HEK293 (cell line): Measurements from ENCODE around the gene MTA1.

Source experiments
- YY1 ChIP-seq: fragments of 450-650 bp; formaldehyde crosslinking; IDR thresholded peaks from 2 replicates; pipeline ENCODE4 v1.5.1; 2018; ENCODE audit warnings: missing biosample characterization, missing genetic modification characterization
- ZBTB17 ChIP-seq: fragments of 450-650 bp; formaldehyde crosslinking; IDR thresholded peaks from 2 replicates; pipeline ENCODE4 v1.5.1; 2016; ENCODE audit warnings: missing biosample characterization, missing genetic modification characterization
- ZNF239 ChIP-seq: fragments of 450-650 bp; formaldehyde crosslinking; IDR thresholded peaks from 2 replicates; pipeline ENCODE4 v1.5.1; 2016; ENCODE audit warnings: missing biosample characterization, missing genetic modification characterization
- ZNF274 ChIP-seq, 2 experiments: fragments of 200-500 bp in 1 of 2; fragments of 450-650 bp in 1 of 2; sonication (Bioruptor generic) in 1 of 2; formaldehyde crosslinking in 1 of 2; IDR thresholded peaks; 2 replicates each; pipeline versions ENCODE4 v1.5.1 to v1.6.1; 2014 to 2016; ENCODE audit warnings: borderline replicate concordance in 1 of 2, inconsistent platforms in 1 of 2, low read length in 1 of 2, missing biosample characterization in 1 of 2, missing genetic modification characterization in 1 of 2
- ZNF548 ChIP-seq: fragments of 450-650 bp; formaldehyde crosslinking; IDR thresholded peaks from 2 replicates; pipeline ENCODE4 v1.5.1; 2016; ENCODE audit warnings: missing biosample characterization, missing genetic modification characterization
- ZNF747 ChIP-seq: fragments of 450-650 bp; formaldehyde crosslinking; IDR thresholded peaks from 2 replicates; pipeline ENCODE4 v1.5.1; 2016; ENCODE audit warnings: missing biosample characterization, missing genetic modification characterization
- TF ChIP-seq, protein P1 (sequence below): fragments of 450-650 bp; formaldehyde crosslinking; IDR thresholded peaks from 2 replicates; pipeline ENCODE4 v1.5.1; 2016; ENCODE audit warnings: missing biosample characterization, missing genetic modification characterization
- TF ChIP-seq, protein P2 (sequence below): fragments of 450-650 bp; formaldehyde crosslinking; IDR thresholded peaks from 2 replicates; pipeline ENCODE4 v1.5.1; 2016; ENCODE audit warnings: missing biosample characterization, missing genetic modification characterization
- TF ChIP-seq, protein P3 (sequence below): fragments of 450-650 bp; formaldehyde crosslinking; IDR thresholded peaks from 2 replicates; pipeline ENCODE4 v1.5.1; 2016; ENCODE audit warnings: missing biosample characterization, missing genetic modification characterization

- TF ChIP-seq, protein P1, sequence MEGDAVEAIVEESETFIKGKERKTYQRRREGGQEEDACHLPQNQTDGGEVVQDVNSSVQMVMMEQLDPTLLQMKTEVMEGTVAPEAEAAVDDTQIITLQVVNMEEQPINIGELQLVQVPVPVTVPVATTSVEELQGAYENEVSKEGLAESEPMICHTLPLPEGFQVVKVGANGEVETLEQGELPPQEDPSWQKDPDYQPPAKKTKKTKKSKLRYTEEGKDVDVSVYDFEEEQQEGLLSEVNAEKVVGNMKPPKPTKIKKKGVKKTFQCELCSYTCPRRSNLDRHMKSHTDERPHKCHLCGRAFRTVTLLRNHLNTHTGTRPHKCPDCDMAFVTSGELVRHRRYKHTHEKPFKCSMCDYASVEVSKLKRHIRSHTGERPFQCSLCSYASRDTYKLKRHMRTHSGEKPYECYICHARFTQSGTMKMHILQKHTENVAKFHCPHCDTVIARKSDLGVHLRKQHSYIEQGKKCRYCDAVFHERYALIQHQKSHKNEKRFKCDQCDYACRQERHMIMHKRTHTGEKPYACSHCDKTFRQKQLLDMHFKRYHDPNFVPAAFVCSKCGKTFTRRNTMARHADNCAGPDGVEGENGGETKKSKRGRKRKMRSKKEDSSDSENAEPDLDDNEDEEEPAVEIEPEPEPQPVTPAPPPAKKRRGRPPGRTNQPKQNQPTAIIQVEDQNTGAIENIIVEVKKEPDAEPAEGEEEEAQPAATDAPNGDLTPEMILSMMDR (tag by site-specific recombination) = no peak
- TF ChIP-seq YY1 (tag by site-specific recombination) = no peak
- TF ChIP-seq, protein P2, sequence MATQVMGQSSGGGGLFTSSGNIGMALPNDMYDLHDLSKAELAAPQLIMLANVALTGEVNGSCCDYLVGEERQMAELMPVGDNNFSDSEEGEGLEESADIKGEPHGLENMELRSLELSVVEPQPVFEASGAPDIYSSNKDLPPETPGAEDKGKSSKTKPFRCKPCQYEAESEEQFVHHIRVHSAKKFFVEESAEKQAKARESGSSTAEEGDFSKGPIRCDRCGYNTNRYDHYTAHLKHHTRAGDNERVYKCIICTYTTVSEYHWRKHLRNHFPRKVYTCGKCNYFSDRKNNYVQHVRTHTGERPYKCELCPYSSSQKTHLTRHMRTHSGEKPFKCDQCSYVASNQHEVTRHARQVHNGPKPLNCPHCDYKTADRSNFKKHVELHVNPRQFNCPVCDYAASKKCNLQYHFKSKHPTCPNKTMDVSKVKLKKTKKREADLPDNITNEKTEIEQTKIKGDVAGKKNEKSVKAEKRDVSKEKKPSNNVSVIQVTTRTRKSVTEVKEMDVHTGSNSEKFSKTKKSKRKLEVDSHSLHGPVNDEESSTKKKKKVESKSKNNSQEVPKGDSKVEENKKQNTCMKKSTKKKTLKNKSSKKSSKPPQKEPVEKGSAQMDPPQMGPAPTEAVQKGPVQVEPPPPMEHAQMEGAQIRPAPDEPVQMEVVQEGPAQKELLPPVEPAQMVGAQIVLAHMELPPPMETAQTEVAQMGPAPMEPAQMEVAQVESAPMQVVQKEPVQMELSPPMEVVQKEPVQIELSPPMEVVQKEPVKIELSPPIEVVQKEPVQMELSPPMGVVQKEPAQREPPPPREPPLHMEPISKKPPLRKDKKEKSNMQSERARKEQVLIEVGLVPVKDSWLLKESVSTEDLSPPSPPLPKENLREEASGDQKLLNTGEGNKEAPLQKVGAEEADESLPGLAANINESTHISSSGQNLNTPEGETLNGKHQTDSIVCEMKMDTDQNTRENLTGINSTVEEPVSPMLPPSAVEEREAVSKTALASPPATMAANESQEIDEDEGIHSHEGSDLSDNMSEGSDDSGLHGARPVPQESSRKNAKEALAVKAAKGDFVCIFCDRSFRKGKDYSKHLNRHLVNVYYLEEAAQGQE (tag by site-specific recombination) = no peak
- TF ChIP-seq ZNF548 = no peak
- TF ChIP-seq ZNF274 (IDR thresholded peaks at IDR 0.05; ENCODE audit: low read length) = no peak
- no peak for TF ChIP-seq ZNF274 (tag by site-specific recombination; IDR thresholded peaks at IDR 0.05; ENCODE audit: borderline replicate concordance)
- TF ChIP-seq ZNF239 (tag by site-specific recombination) = no peak
- no peak for TF ChIP-seq ZNF747 (tag by site-specific recombination)
- TF ChIP-seq ZBTB17 = no peak
- TF ChIP-seq, protein P3, sequence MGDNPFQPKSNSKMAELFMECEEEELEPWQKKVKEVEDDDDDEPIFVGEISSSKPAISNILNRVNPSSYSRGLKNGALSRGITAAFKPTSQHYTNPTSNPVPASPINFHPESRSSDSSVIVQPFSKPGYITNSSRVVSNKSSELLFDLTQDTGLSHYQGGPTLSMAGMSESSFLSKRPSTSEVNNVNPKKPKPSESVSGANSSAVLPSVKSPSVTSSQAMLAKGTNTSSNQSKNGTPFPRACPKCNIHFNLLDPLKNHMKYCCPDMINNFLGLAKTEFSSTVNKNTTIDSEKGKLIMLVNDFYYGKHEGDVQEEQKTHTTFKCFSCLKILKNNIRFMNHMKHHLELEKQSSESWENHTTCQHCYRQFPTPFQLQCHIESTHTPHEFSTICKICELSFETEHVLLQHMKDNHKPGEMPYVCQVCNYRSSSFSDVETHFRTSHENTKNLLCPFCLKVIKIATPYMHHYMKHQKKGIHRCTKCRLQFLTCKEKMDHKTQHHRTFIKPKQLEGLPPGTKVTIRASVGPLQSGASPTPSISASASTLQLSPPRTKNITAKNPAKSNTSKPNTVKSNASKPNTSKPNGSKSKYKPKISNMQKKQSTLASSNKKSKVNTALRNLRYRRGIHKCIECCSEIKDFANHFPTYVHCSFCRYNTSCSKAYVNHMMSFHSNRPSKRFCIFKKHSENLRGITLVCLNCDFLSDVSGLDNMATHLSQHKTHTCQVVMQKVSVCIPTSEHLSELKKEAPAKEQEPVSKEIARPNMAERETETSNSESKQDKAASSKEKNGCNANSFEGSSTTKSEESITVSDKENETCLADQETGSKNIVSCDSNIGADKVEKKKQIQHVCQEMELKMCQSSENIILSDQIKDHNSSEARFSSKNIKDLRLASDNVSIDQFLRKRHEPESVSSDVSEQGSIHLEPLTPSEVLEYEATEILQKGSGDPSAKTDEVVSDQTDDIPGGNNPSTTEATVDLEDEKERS (tag by site-specific recombination) = no peak
Observed at GRCh38 chr14:105437723-105438500, 18.3 kb downstream of the MTA1 start.
